Spleen (tissue), 11 donors: Measurements from ENCODE around the gene VMP1. TPM values are rescaled to one million over a fixed set of nuclear protein-coding genes. Genes with fewer than 3 reads are reported as not detected.

Source experiments
- DNase-seq: peaks from one replicate; pipeline ENCODE4 v3.0.0-alpha.2; 2020
- H3K27ac ChIP-seq, 8 donors: fragments of 200-600 bp; sonication (generic) in 7 of 8; 1 replicate in 4 of 8; 2 replicates in 4 of 8; pipeline versions ENCODE4 v1.5.0 to v1.8.0; 2016 to 2021; ENCODE audit warnings: inconsistent platforms in 4 of 8, mild to moderate bottlenecking in 4 of 8, moderate library complexity in 1 of 8
- H3K27me3 ChIP-seq, 7 donors: fragments of 200-600 bp; sonication (generic) in 6 of 7; replicated peaks in 1 of 7; 1 replicate in 4 of 7; 2 replicates in 3 of 7; pipeline versions ENCODE4 v1.5.0 to v1.8.0; 2016 to 2021; ENCODE audit warnings: inconsistent platforms in 3 of 7, mild to moderate bottlenecking in 1 of 7
- H3K36me3 ChIP-seq, 6 donors: fragments of 200-600 bp; sonication (generic) in 5 of 6; 1 replicate in 4 of 6; 2 replicates in 2 of 6; pipeline versions ENCODE4 v1.5.0 to v1.8.0; 2016 to 2021; ENCODE audit warnings: inconsistent platforms in 2 of 6
- H3K4me1 ChIP-seq, 6 donors: fragments of 200-600 bp; sonication (generic) in 5 of 6; 1 replicate in 3 of 6; 2 replicates in 3 of 6; pipeline versions ENCODE4 v1.5.0 to v1.8.0; 2016 to 2021; ENCODE audit warnings: inconsistent platforms in 3 of 6
- H3K4me3 ChIP-seq, 8 donors: fragments of 200-600 bp; sonication (generic) in 7 of 8; 1 replicate in 4 of 8; 2 replicates in 4 of 8; pipeline versions ENCODE4 v1.5.0 to v1.8.0; 2016 to 2021; ENCODE audit warnings: inconsistent platforms in 4 of 8, mild to moderate bottlenecking in 4 of 8, moderate library complexity in 2 of 8
- H3K9me3 ChIP-seq, 8 donors: fragments of 200-600 bp; sonication (generic) in 7 of 8; 1 replicate in 4 of 8; 2 replicates in 4 of 8; pipeline versions ENCODE4 v1.5.0 to v1.8.0; 2016 to 2021; ENCODE audit warnings: inconsistent platforms in 4 of 8
- POLR2A ChIP-seq, 3 donors: fragments of 450-650 bp; IDR thresholded peaks; one replicate each; pipeline ENCODE4 v1.5.1; 2017; ENCODE audit warnings: antibody characterized with exemption in 3 of 3, mild to moderate bottlenecking in 1 of 3
- POLR2AphosphoS5 ChIP-seq, 3 donors: sonication (generic); formaldehyde crosslinking; IDR thresholded peaks; one replicate each; pipeline ENCODE4 v1.5.1; 2017; ENCODE audit warnings: antibody characterized with exemption in 3 of 3
- WGBS, 5 donors: extraction: QIAGEN DNeasy Blood & Tissue Kit in 3 of 5; methylation state at CpG; one replicate each; pipeline versions ENCODE4 v1.1.5 to v1.1.7; 2013 to 2018; 5-methylcytosine and 5-hydroxymethylcytosine counted together
- intact Hi-C: fragments of 100-400 bp; cut with DNase I; formaldehyde crosslinking; loops from one replicate; pipeline ENCODE4 v1.15.0; 2023; ENCODE audit warnings: low total_unique reads
- polyA plus RNA-seq, 3 donors: library from polyadenylated mRNA; stranded (reverse); fragments of 200-250 nt; gene quantifications; one replicate each; pipeline ENCODE4 v1.2.1, GENCODE V29; 2013
- total RNA-seq, 7 donors: library from RNA; depleted of rRNA in 3 of 7; stranded (reverse); fragments of >200 nt in 3 of 7; fragmentation: NEBNext Ultra II Directional in 4 of 7; extraction: Animal tissue kit (Norgen Biotek cat#: 25700) in 4 of 7; gene quantifications; one replicate each; pipeline versions ENCODE4 v1.1.0 to v1.2.1, GENCODE V29; 2016 to 2021
- TF ChIP-seq, protein P1 (sequence below), 11 experiments: fragments of 200-600 bp in 7 of 11; fragments of 450-650 bp in 4 of 11; sonication (generic) in 4 of 11; IDR thresholded peaks in 8 of 11; conservative IDR thresholded peaks in 3 of 11; 1 replicate in 7 of 11; 2 replicates in 4 of 11; pipeline versions ENCODE4 v1.4.0 to v1.8.0; 2016 to 2021; ENCODE audit warnings: antibody characterized with exemption in 11 of 11, inconsistent platforms in 4 of 11, mild to moderate bottlenecking in 1 of 11
- donor health status: healthy with polysubstance abuse.
- donor health status: DM: no; HTN: no; CAD: no; lungs with moderate emphysema.
- donor health status: DM: no; HTN: no; CAD: no.
- donor health status: Bipolar disorder and iron deficiency.
- donor health status: healthy.
- donor health status: DM: no; HTN: no; CAD: no.
- donor health status: DM: yes; HTN: yes; CAD: no.

VMP1 gene
- total and polyA plus RNA-seq, 10 donors: 53.2 to 649 (median 304) TPM

DNA sequence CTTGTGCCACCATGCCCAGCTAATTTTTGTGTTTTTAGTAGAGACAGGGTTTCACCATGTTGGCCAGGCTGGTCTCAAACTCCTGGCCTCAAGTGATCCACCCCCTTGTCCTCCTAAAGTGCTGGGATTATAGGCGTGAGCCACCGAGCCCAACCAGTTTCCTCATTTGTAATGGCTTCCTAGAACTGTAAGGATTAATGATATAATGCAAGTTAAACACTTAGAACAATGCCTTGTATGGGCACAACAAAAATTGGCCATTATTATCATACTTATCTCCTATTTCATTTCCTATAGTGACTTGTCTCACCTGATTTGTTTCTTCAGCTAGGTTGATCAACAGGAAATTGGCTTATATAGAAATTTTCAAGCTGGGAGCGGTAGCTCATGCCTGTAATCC is 171.2 kb downstream of the VMP1 start:
- Histone ChIP-seq H3K27ac (no peak overlapping the region), H3K9me3 (no peaks in the 10 kb centered on the region), H3K36me3 (peaks cover 0 to 100% (median 68%) of the 10 kb centered on the region in 6 donors), H3K27me3 (no peaks in the 10 kb centered on the region), H3K4me1 (peaks cover 0 to 8% (median 0%) of the 10 kb centered on the region in 6 donors), H3K4me3 (no peak overlapping the region)
- no peak for DNase-seq
- TF ChIP-seq, protein P1, sequence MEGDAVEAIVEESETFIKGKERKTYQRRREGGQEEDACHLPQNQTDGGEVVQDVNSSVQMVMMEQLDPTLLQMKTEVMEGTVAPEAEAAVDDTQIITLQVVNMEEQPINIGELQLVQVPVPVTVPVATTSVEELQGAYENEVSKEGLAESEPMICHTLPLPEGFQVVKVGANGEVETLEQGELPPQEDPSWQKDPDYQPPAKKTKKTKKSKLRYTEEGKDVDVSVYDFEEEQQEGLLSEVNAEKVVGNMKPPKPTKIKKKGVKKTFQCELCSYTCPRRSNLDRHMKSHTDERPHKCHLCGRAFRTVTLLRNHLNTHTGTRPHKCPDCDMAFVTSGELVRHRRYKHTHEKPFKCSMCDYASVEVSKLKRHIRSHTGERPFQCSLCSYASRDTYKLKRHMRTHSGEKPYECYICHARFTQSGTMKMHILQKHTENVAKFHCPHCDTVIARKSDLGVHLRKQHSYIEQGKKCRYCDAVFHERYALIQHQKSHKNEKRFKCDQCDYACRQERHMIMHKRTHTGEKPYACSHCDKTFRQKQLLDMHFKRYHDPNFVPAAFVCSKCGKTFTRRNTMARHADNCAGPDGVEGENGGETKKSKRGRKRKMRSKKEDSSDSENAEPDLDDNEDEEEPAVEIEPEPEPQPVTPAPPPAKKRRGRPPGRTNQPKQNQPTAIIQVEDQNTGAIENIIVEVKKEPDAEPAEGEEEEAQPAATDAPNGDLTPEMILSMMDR (IDR thresholded peaks at IDR 0.05 in 8 of 11, conservative IDR thresholded peaks at IDR 0.05 in 3 of 11): no peak
- TF ChIP-seq POLR2A (IDR thresholded peaks at IDR 0.05) (no peak), POLR2AphosphoS5 (IDR thresholded peaks at IDR 0.05) (no peak)
- 75 to 92% (median 90%) methylated on average over 3 of the region's 3 CpGs for WGBS, 5 donors
- intact Hi-C loops: no loop called here

DNA sequence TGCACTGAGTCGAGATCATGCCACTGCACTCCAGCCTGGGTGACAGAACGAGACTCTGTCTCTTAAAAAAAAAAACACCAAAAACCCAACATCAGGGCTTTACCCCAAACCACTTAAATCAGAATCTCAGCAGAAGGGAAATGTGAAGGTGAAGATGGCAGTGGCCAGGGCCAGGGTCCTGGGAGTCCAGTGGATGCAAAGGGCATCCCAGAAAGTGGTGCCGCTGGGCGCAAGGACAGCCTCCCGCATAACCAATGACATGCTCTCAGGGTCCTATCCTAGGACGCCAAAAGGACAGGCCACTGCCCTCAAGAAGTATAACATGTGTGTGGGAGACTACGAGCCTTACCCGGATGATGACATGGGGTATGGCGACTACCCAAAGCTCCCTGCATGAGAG is 177.4 kb downstream of the VMP1 start:
- H3K27me3 ChIP-seq: no peaks in the 10 kb centered on the region
- peaks cover 0 to 100% (median 54%) of the 10 kb centered on the region in 6 donors for H3K36me3 ChIP-seq
- intact Hi-C loops: no loop called here
- no peaks in the 10 kb centered on the region for H3K9me3 ChIP-seq
- H3K4me3 ChIP-seq: no peak overlapping the region
- no peak overlapping the region for H3K27ac ChIP-seq
- peaks cover 0 to 6% (median 0%) of the 10 kb centered on the region in 6 donors for H3K4me1 ChIP-seq
- 95 to 99% (median 98%) methylated on average over 7 to 9 of the region's 9 CpGs for WGBS, 5 donors
- TF ChIP-seq POLR2A (IDR thresholded peaks at IDR 0.05) (no peak), POLR2AphosphoS5 (IDR thresholded peaks at IDR 0.05) (no peak)
- TF ChIP-seq, protein P1 (IDR thresholded peaks at IDR 0.05 in 8 of 11, conservative IDR thresholded peaks at IDR 0.05 in 3 of 11): no peak
- peak; percentile 38 for DNase-seq

DNA sequence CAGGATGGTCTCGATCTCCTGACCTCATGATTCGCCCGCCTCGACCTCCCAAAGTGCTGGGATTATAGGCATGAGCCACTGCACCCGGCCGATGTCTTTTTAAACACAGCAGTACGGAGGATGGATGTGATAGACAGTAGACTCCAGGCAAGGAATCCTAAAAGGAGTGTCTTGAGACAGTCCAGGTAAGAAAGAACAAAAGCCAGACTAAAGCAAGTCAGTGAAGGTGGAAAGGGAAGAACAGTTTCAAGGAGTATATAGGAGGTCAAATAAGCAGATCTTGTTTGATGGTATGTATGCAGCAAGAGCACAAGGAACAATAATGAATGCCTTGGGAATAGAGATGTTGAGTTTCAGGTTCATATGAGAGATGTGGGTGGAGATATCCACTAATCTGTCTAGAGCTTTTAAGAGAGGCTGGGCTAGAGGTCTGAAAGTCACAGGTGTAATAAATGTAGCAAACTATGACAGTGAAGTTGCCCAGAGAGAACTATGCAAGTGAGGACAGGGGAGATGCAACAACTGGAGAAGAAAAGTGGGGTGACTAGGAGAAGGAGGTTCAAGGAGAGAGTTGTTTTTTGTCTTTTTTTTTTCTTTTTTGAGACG is 180.8 kb downstream of the VMP1 start:
- peaks cover 0 to 79% (median 32%) of the 10 kb centered on the region in 6 donors for H3K36me3 ChIP-seq
- TF ChIP-seq, protein P1 (IDR thresholded peaks at IDR 0.05 in 8 of 11, conservative IDR thresholded peaks at IDR 0.05 in 3 of 11): no peak
- no peak for TF ChIP-seq POLR2A (IDR thresholded peaks at IDR 0.05)
- TF ChIP-seq POLR2AphosphoS5 (IDR thresholded peaks at IDR 0.05): no peak
- intact Hi-C loops: no loop called here
- H3K27me3 ChIP-seq: no peaks in the 10 kb centered on the region
- H3K9me3 ChIP-seq: no peaks in the 10 kb centered on the region
- DNase-seq: no peak
- WGBS, 5 donors: 96 to 98% (median 97%) methylated on average over 8 of the region's 8 CpGs
- H3K4me3 ChIP-seq: no peak overlapping the region
- no peak overlapping the region for H3K27ac ChIP-seq
- H3K4me1 ChIP-seq: peaks cover 4 to 27% (median 20%) of the 10 kb centered on the region in 6 donors

DNA sequence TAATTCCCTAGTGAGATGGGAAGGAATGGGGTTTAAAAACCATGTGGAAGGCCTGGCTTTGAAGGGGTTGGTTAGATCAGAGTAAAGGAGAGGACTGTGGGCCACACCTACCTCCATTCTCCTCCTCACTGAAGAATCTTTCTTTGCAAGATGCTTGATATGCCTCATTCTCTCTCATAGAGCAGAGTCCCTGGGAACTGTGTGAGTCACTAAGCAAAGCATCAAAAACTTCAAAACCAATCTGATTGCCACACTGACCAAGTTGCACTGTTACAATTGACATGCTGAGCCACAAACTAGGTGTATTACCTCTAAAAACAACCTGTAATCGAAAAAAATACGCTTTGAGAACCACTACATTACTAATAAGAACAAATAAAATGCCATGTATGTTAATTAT is 183.3 kb downstream of the VMP1 start:
- WGBS, 5 donors: 94 to 100% (median 97%) methylated on average over 2 of the region's 2 CpGs

More for the DNA sequence above, 183.3 kb downstream of the VMP1 start:
- DNase-seq: no peak
- no peaks in the 10 kb centered on the region for H3K9me3 ChIP-seq
- peaks cover 0 to 57% (median 11%) of the 10 kb centered on the region in 6 donors for H3K36me3 ChIP-seq
- peaks cover 20 to 51% (median 43%) of the 10 kb centered on the region in 6 donors for H3K4me1 ChIP-seq
- H3K4me3 ChIP-seq: peak overlapping the region in 1 of 8 donors; percentile 83
- intact Hi-C loops: no loop called here
- TF ChIP-seq POLR2A (IDR thresholded peaks at IDR 0.05): no peak
- TF ChIP-seq POLR2AphosphoS5 (IDR thresholded peaks at IDR 0.05): no peak
- TF ChIP-seq, protein P1 (IDR thresholded peaks at IDR 0.05 in 8 of 11, conservative IDR thresholded peaks at IDR 0.05 in 3 of 11): no peak
- H3K27ac ChIP-seq: no peak overlapping the region
- H3K27me3 ChIP-seq: no peaks in the 10 kb centered on the region
